Stimulated activated CD4-positive, alpha-beta T cell treated with anti-CD3 and anti-CD28 coated beads, Interleukin-1b, Interleukin-23, amount 100 ng/mL, for 1 hour (primary cell): ENCODE results near the gene ICE1.
"Not testable (repeated sequence)": the region's sequence is repeated elsewhere in the genome, so short reads cannot be mapped to it uniquely, and the experiment has no call there.

Experiments
- DNase-seq, 2 donors: peaks; one replicate each; pipeline ENCODE4 v3.0.0-alpha.2; 2020; ENCODE audit warnings: low read depth in 2 of 2

ICE1 gene

DNA sequence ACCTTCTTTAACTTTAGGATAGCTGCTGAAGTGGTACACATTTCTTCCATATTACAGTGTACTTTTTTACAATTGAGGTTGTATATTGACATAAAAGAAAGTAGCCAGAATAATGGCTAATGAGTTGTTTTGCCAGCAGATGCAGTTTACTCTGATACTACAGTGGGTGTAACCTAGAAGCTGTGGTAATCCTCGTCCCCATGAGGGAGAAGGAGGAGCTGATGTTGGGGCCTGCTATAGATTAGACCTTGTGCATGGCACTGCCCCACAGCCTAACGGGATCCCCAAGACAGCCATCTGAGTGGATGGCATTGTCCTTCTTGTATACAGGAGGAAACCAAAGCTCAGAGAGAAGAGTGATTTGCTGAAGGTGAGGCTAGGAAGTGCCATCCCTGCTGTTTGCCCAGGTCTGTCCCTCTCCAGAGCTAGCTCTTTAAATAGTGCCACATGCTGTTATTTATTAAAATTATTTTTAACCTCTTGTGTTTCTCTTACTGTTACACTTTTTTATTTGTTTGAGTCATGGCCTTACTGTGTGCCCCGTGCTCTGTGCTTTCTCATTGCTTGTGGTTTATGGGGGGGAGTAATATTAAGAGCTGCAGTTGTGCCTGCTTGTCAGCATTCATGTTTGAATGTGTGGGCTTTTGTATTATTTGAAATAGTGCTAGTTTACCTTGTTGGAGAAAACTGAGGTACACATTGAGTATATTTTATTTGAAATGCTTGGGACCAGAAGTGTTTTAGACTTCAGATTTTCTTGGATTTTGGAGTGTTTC lies 65.3 kb downstream of the ICE1 start:
- no peak for DNase-seq

- no peak for DNase-seq
Measured at GRCh38 chr5:5490774-5491347, 68.4 kb downstream of the ICE1 start.

DNA sequence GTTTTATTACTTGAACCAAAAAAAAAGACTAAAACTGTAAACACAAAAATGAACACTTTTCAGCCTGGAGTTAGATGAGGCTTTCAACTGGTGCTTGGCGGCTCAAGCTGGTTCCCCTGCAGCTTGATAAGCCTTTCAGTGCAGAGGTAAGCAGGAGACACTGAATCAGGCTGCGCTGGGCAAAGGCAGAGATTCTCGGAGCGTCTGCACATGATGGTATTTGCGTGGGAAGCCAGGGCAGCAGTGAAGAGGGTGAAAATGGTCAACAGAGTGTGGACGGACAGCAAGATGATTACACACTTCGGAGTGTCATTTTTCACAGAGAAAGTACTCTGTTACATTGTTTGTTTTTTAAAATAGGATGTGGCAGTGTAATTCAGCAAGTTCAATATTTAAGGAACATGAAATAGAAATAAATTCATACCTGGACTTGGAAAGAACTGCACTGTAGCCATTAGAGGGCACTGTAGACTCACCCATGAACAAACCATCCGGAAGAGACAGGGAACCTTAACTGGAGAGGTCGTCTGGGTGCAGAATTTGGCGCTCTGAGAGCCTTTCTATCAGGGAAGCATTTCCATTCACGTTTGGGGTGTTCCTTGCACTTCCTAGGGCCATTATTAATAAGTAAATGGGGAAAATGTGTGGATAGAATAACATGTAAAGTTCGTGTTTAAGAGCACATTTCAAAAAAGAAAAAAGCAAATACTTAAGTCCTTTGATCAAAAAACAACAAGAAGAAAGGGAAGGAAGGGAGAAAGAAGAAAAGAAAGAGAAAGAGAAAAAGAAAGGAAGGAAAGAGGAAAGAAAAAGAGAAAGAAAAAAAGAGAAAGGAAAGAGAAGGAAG lies 69.8 kb downstream of the ICE1 start:
- no peak for DNase-seq

DNA sequence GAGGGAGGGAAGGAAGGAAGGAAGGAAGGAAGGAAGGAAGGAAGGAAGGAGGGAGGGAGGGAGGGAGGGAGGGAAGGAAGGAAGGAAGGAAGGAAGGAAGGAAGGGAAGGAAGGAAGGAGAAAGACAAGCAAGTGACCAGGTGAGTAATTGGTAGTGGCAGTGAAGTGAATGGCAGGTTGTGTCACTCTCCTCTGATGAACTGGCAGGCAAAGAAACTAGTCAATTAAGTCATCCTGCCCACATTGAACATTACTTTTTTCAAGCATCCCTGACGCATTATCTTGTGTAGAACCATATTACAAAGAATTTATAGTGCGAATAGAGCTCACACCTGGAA lies 70.4 kb downstream of the ICE1 start:
- DNase-seq: not testable (repeated sequence)

- peak; percentile 60 to 64 for DNase-seq
Measured at GRCh38 chr5:5494489-5495402, 72.3 kb downstream of the ICE1 start.

GRCh38 chr5:5497152-5497788 lies 74.8 kb downstream of the ICE1 start:
- DNase-seq: no peak

DNA sequence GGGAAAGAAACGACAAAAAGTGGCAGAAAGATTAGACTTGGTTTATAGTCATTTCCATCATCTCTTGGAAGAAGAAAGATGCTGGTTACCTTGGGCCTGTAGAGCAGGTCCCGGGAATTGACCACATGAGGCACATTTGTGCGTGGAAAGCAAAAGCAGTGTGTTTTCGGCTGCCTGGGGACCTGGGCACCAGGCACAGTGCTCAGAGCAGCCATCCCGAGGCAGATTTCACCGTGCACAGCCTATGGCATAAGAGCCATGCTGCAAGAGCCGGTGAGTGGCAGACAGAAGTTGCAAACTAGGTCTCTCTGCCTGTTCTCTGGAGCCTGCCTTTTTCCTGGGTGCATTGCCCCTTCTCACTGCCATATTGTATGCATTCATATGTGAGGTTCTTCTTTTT lies 77.0 kb downstream of the ICE1 start:
- no peak for DNase-seq

GRCh38 chr5:5504325-5504724 lies 81.8 kb downstream of the ICE1 start:
- no peak for DNase-seq

DNA sequence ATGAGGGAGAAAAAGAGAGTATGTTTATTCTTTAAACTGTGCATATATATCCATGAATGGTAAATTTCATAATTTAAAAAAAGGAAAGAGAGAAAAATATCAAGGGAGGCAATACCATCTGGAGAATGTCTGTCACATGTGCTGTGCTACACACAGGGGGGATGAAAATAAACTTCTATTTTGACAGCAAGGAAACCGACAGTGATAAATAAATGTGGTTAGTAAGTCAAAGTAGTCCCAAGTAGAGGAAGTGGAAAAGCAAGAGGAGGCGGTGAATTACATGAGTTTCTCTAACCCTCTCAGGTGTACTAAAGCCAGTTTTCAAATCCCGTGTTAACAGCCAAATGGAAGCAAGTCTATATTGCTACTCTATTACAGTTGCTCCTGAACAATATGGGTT lies 83.3 kb downstream of the ICE1 start:
- no peak for DNase-seq

DNA sequence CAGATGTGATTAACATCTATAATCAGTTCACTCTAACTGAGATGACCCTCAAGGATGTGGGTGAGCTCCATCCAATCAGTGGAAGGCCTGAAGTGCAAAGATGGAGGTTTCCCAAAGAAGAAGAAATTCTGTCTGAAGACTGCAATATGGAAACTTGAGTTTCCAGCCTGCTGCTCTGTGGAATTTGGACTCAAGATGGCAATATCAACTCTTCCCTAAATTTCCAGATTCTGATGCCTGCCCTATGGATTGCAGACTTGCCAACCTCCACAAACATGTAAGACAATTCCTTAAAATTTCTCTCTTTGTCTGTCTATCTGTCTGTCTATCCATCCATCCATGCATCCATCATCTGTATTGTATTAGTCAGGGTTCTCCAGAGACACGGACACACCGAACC lies 85.9 kb downstream of the ICE1 start:
- no peak for DNase-seq

DNA sequence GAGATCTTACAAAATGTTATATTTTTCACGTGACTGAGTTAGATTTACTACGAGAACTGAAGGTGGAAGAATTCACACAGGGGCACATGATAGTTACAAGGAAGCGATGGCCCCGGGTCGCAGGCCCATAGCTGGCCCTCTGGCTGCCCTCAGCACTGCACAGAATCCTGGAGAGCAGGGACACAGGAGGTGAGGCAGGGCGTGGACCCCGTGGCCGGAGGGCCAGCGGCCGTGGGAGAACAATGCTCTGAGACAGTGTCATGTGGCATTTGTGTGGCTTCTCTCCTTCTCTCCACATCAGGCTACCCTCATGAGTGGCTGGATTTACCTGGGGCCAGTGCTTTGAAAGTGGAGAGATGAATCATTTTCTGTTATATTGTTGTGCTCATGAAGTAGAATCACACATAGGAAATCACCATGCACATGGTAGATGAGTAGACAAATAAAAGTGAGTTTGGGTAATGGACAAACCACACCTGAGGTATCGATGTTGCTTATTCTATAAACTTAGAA lies 89.5 kb downstream of the ICE1 start:
- DNase-seq: no peak

- DNase-seq: no peak
Measured at GRCh38 chr5:5512543-5512942, 90.1 kb downstream of the ICE1 start.

DNA sequence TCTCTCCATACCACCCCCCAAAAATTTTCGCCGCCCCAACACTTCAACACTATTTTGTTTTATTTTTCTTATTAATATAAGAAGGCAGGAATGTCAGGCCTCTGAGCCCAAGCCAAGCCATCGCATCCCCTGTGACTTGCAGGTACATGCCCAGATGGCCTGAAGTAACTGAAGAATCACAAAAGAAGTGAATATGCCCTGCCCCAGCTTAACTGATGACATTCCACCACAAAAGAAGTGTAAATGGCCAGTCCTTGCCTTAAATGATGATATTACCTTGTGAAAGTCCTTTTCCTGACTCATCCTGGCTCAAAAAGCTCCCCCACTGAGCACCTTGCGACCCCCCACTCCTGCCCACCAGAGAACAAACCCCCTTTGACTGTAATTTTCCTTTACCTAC lies 98.1 kb downstream of the ICE1 start:
- not testable (repeated sequence) for DNase-seq

DNA sequence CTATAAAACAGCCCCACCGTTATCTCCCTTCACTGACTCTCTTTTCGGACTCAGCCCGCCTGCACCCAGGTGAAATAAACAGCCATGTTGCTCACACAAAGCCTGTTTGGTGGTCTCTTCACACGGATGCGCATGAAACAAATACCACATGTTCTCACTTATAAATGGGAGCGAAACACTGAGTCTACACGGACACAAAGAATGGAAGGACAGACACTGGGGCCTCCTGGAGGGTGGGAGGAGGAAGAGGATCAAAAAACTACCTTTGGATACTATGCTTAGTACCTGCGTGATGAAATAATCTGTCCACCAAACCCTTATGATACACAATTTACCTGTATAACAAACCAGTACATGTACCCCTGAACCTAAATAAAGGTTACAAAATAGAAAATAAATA lies 98.6 kb downstream of the ICE1 start:
- no peak for DNase-seq

DNA sequence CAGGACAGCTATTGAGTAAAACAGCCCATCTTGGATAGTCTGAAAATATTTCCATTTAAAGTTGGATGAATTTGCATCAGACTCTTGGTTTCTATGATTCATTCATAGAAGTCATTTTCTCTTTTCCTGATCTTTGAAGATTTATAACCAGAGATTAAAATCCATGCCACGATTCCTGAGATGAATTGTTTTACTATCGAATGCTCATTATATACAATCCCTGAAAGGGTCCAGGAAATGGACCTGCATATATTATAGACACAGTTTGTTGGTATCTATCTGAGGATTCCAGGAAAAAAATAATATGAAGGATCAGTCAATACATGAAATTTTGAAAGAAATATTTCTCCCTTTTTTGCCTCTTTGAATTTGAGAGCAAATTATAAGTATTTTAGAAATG lies 99.0 kb downstream of the ICE1 start:
- no peak for DNase-seq

- no peak for DNase-seq
Measured at GRCh38 chr5:5522336-5522735, 99.9 kb downstream of the ICE1 start.

DNA sequence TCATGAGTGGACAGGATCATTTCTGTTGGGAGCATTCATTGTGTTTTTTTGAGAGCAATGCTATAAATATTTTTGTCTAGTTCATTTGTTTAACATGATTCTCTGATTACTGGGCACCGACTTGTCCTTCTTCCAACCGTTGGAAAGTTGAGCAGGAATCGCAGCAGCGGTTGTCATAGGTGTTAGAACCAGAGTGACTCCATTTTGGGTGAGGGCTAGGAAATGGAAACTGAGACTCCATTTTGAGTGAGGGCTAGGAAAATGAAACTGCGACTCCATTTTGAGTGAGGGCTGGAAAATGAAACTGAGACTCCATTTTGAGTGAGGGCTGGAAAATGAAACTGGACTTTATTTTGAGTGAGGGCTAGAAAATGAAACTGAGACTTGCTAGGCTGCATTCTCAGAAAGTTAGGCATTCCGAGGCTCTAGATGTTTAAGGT lies 100.6 kb downstream of the ICE1 start:
- DNase-seq: no peak

DNA sequence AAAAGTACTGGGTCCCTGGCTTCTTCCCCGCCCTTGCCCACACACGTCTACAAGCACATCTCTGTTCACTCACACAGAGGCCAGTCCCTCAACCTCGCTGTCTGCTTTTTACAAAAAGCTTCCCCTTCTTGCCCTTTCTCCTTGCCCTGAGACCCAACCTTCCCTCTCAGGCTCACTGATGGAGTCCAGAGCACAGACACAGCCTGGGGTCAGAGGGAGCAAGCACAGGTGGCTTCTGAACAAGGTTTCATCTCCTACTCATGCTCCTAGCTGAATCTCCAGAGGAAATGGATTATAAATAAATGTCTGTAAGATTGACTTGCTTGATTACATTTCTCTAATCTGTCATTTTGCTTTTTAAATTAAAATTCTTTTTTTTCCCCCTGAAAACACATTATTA lies 101.8 kb downstream of the ICE1 start:
- DNase-seq: no peak

DNA sequence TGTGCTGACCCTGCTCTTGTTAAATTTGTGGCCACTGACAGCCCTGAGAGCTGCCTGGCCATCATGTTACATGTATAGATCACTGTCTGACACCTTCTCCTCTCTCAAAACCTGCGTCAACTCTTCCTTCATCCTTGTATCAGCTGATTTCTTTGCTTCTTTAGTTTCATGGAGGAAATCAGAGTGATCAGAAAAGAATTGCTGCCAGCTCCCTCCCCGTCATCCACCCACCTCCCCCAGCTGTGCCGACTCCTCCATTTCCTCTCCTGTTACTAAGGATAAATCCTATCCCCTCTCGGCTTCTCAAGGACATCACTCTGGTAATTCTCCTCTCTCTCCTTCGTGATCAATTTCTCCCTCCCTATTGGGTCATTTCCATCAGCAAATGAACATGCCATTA lies 108.9 kb downstream of the ICE1 start:
- DNase-seq: no peak

DNA sequence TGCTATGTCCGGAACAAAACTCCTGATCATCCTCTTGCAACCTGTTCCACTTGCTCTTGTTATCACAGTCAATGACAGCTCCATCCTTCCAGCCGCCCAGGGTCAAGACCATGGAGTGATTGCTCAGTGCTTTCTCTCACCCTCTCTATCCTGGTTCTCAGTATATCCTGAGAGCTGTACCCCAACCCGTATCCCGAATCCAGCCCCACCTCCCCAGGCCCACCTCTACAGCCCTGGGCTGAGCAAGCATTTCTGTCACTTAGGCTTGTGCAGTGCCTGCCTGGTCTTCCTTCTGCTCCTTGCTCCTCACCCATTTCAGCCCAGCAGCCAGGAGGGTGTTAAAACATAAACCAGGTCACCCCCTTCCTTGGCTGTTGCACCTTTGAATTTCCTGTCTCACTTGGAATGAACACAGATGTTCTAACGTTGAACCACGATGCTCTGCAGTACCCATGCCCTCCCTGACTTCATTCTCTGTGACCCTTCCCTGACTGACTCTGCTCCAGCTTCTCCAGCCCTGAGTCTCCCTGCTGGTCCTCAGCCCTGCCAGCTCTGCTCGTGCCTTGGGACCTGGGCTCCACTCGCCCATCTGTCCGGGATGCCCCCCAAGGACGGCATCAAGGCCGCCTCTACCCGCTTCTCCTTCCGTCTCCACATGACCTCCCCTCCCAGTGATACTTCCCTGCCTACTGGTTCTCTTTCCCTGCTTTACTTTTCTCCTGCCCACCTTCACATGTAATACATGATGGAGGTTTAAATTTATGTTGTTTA lies 110.0 kb downstream of the ICE1 start:
- no peak for DNase-seq
